C4-2B (cell line): ENCODE measurements around the gene CROCC.
A peak's percentile ranks its signal among the peaks of the same experiment; 100 is the strongest.
"Not testable (repeated sequence)": the region's sequence is repeated elsewhere in the genome, so short reads cannot be mapped to it uniquely, and the experiment has no call there.

ENCODE experiments used
- H3K27ac ChIP-seq: fragments of 450-650 bp; 2 replicates; pipeline ENCODE4 v1.5.1; 2017
- CTCF ChIP-seq: fragments of 450-650 bp; conservative IDR thresholded peaks from 2 replicates; pipeline ENCODE4 v1.5.1; 2017; ENCODE audit warnings: mild to moderate bottlenecking
- ZFX ChIP-seq: fragments of 450-650 bp; IDR thresholded peaks from 2 replicates; pipeline ENCODE4 v1.6.1; 2017

Gene CROCC

DNA sequence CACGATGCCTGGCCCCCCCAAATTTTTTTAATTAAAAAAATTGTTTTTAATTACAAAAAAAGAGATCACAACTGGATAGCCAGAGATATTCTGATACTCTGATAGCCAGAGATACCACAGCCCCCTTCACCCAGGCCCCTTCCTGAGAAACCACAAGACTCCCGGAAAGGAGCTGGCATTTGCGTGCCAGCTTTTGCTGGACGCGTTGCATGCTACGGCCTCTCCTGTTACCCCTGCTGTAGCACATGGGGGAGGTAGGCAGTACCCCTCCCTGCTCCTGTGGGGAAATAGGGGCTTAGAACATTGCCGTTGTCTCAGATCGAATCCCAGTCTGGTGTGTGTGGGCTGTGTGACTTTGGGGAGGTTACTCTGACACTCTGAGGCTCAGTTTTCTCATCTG is 36.0 kb downstream of the CROCC start:
- no peak overlapping the region for H3K27ac ChIP-seq
- TF ChIP-seq ZFX (no peak), CTCF (no peak)

DNA sequence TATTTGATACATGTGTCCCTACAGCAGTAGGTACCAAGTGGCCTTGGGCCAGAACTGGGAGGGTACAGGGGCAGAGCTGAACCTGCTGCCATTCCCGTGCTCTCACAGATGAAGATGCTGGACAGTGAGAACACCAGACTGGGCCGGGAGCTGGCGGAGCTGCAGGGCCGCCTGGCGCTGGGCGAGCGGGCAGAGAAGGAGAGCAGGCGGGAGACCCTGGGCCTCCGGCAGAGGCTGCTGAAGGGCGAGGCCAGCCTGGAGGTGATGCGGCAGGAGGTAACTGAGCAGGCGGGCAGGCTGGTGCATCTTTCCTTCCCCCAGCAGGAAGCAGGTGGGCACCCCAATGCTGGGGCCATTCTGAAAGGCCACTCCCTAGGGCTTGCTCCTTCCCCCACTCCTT is 36.7 kb downstream of the CROCC start:
- no peak for TF ChIP-seq ZFX
- no peak for TF ChIP-seq CTCF
- no peak overlapping the region for H3K27ac ChIP-seq

- TF ChIP-seq CTCF: peak; percentile 81
- TF ChIP-seq ZFX: peak; percentile 83
- peak overlapping the region; percentile 62 for H3K27ac ChIP-seq
Observed at GRCh38 chr1:16960560-16961296, 39.0 kb downstream of the CROCC start.

- TF ChIP-seq ZFX (no peak), CTCF (no peak)
- peak overlapping the region; percentile 62 for H3K27ac ChIP-seq
Observed at GRCh38 chr1:16961297-16962133, 39.8 kb downstream of the CROCC start.

- H3K27ac ChIP-seq: not testable (repeated sequence)
Observed at GRCh38 chr1:16964169-16964568, 42.4 kb downstream of the CROCC start.

DNA sequence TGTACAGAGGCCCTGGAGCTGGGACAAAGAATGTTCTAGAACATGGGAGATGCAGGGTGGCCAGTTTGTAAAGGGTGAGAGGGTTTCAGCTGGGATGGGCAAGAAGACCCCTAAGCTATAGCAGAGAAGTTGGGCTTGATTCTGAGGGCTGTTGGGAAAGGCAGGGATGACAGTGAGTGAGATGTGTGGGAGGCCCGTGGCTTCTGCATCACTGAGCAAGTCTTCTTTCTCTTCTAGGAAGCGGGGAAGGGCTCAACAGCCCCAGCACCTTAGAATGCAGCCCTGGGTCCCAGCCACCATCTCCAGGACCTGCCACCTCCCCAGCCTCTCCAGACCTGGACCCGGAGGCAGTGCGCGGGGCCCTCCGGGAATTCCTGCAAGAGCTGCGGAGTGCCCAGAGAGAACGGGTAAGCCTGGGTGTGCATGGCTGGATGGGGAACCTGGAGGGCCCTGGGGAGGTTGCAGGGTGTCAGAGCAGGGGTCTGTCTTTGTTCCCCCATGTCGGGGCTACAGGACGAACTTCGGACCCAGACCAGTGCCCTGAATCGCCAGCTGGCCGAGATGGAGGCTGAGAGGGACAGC is 43.8 kb downstream of the CROCC start:
- H3K27ac ChIP-seq: no peak overlapping the region
- TF ChIP-seq CTCF (no peak), ZFX (no peak)

DNA sequence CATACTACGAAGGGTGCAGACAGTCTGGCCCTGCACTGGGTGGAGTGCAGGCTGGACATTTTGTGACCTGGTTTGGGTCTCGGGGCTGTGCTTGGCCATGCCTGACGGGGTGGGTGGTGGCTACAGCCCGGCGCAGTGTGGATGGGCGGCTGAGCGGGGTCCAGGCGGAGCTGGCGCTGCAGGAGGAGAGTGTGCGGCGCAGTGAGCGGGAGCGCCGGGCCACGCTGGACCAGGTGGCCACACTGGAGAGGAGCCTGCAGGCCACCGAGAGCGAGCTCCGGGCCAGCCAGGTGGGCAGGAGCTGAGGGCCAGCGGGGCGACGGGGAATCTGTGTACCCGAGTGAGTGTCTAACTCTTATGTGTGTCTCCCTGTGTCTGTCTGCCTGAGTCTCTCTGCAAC is 44.6 kb downstream of the CROCC start:
- no peak overlapping the region for H3K27ac ChIP-seq
- TF ChIP-seq CTCF (no peak), ZFX (no peak)
